ENCODE results near the gene AKAP7. TPM values are rescaled to one million over a fixed set of nuclear protein-coding genes. Genes with fewer than 3 reads are reported as not detected.

The AKAP7 gene
- total and polyA plus RNA-seq, 2 donors (not counting 3 experiments of a cell fraction or from before 2014, with no cell fraction given), result 0.76 to 3.3 TPM

DNA sequence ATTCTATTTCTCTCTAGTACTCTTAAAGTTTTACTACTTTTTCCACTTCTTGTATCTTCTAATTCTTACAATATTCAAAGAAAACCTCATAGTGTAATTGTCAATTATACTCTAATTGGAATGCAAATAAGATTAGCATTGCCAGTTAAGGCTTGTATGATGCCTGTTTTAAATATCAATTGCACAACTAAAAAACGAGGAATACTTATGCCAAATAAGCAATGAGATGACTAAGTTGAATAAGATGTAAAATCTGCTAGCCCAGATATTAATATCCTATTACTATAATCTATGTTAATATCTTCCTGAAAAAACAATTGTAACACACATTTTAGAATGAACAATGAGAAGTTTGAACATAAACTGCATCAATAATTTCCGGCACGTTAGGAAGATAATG is 13.3 kb upstream of the AKAP7 start:
- H3K79me2 ChIP-seq (ENCODE audit: control insufficient read depth, insufficient read depth, low read length), result no peaks in the 10 kb centered on the region
- no peak overlapping the region for H3K27ac ChIP-seq (ENCODE audit: insufficient read depth, low read depth, low read length)
- no TSS peak for BruUV-seq (replicated peaks)
- no peaks in the 10 kb centered on the region for H4K20me1 ChIP-seq (replicated peaks; ENCODE audit: control insufficient read depth, extremely low read depth, insufficient read depth, low read length)
- dilution Hi-C loops (cut with MboI; ENCODE audit: extremely low pct_ligation_motif_present, low sequenced_read_pairs), result no loop called here
- no peak overlapping the region for H2AFZ ChIP-seq (ENCODE audit: low read depth, low read length)
- H3K9me3 ChIP-seq (replicated peaks; ENCODE audit: control insufficient read depth, insufficient read depth, low read length), result no peaks in the 10 kb centered on the region
- TF ChIP-seq GATA2 (IDR thresholded peaks at IDR 0.05; ENCODE audit: insufficient read depth, insufficient read length, low read depth, low read length), result no peak
- TF ChIP-seq MYC (IDR thresholded peaks at IDR 0.05; ENCODE audit: low read depth, low read length), result no peak
- TF ChIP-seq POLR2A (IDR thresholded peaks at IDR 0.05; ENCODE audit: low read depth, low read length), result no peak
- TF ChIP-seq, protein P1, sequence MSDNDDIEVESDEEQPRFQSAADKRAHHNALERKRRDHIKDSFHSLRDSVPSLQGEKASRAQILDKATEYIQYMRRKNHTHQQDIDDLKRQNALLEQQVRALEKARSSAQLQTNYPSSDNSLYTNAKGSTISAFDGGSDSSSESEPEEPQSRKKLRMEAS (IDR thresholded peaks at IDR 0.05; ENCODE audit: insufficient read depth, insufficient read length), result no peak
- TF ChIP-seq JUN (IDR thresholded peaks at IDR 0.05; ENCODE audit: borderline replicate concordance, insufficient read depth, insufficient read length, low read depth), result no peak
- no peak for TF ChIP-seq FOS (IDR thresholded peaks at IDR 0.05; ENCODE audit: borderline replicate concordance, insufficient read depth, low read length)
- TF ChIP-seq, protein P2, sequence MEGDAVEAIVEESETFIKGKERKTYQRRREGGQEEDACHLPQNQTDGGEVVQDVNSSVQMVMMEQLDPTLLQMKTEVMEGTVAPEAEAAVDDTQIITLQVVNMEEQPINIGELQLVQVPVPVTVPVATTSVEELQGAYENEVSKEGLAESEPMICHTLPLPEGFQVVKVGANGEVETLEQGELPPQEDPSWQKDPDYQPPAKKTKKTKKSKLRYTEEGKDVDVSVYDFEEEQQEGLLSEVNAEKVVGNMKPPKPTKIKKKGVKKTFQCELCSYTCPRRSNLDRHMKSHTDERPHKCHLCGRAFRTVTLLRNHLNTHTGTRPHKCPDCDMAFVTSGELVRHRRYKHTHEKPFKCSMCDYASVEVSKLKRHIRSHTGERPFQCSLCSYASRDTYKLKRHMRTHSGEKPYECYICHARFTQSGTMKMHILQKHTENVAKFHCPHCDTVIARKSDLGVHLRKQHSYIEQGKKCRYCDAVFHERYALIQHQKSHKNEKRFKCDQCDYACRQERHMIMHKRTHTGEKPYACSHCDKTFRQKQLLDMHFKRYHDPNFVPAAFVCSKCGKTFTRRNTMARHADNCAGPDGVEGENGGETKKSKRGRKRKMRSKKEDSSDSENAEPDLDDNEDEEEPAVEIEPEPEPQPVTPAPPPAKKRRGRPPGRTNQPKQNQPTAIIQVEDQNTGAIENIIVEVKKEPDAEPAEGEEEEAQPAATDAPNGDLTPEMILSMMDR (IDR thresholded peaks at IDR 0.05; ENCODE audit: extremely low read depth in 1 of 2, insufficient read depth in 1 of 2, low read depth in 1 of 2, low read length in 2 of 2), result no peak
- no peak for TF ChIP-seq EZH2 (IDR thresholded peaks at IDR 0.05; ENCODE audit: borderline replicate concordance, low read depth, low read length, severe bottlenecking)
- TF ChIP-seq POLR2AphosphoS5 (IDR thresholded peaks at IDR 0.05; ENCODE audit: insufficient read depth, low read depth, low read length), result no peak
- H3K4me3 ChIP-seq (replicated peaks in 1 of 3; ENCODE audit: insufficient read depth in 1 of 3, low read depth in 1 of 3, low read length in 3 of 3), result no peak overlapping the region
- H3K4me1 ChIP-seq (ENCODE audit: control insufficient read depth, extremely low read depth, insufficient read depth, low read length), result no peaks in the 10 kb centered on the region
- H3K4me2 ChIP-seq (ENCODE audit: insufficient read depth, low read length), result no peak overlapping the region
- POLR2A ChIA-PET, result no interaction called here
- H3K27me3 ChIP-seq (ENCODE audit: control insufficient read depth in 2 of 2, insufficient read depth in 2 of 2, low read length in 2 of 2), result no peaks in the 10 kb centered on the region
- H3K36me3 ChIP-seq (ENCODE audit: control insufficient read depth in 2 of 2, extremely low read depth in 1 of 2, insufficient read depth in 2 of 2, low read length in 2 of 2), result no peaks in the 10 kb centered on the region
- FAIRE-seq, result no peak
- H3K9me1 ChIP-seq (replicated peaks; ENCODE audit: control insufficient read depth, extremely low read depth, insufficient read depth, low read length), result no peaks in the 10 kb centered on the region
- DNase-seq (ENCODE audit: low read depth, low spot score), result no peak
- CTCF ChIA-PET, result interaction anchor here (0.7 to 2.0 kb wide), 3 partner anchors 237 to 412 kb away, joined by 3 to 9 read pairs (median 3); no protein-coding TSS in a partner anchor
- intact Hi-C loops (cut with micrococcal nuclease), result no loop called here
- no peak overlapping the region for H3K9ac ChIP-seq (replicated peaks; ENCODE audit: extremely low read depth, insufficient read depth, low read length)
